ENCODE results near the gene SDK2. TPM values are rescaled to one million over a fixed set of nuclear protein-coding genes. Genes with fewer than 3 reads are reported as not detected.

SDK2 gene
- total and polyA plus RNA-seq, 9 donors = 0.40 to 5.4 (median 0.96) TPM

DNA sequence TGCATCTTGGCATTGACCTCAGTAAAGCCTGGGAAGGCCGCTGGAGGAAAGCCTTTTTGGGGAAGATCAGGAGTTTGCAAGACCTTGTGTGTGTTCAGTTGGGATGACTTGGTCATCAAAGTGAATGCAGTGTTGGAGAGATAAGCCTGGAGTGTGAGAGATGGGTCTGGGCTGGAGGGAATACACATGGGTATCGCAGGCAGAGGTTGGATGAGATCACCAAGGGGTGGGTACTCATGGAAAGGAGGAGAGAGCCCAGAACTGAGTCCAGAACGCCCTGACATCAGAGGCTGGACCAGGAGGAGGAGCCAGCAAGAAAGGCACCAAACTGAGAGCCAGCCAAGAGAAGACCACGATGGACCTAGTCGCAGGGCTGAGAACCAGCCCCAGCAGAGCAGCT is 35.2 kb downstream of the SDK2 start:
- no peak for TF ChIP-seq POLR2A (IDR thresholded peaks at IDR 0.05)
- TF ChIP-seq EP300 (IDR thresholded peaks at IDR 0.05) = no peak
- TF ChIP-seq, protein P1, sequence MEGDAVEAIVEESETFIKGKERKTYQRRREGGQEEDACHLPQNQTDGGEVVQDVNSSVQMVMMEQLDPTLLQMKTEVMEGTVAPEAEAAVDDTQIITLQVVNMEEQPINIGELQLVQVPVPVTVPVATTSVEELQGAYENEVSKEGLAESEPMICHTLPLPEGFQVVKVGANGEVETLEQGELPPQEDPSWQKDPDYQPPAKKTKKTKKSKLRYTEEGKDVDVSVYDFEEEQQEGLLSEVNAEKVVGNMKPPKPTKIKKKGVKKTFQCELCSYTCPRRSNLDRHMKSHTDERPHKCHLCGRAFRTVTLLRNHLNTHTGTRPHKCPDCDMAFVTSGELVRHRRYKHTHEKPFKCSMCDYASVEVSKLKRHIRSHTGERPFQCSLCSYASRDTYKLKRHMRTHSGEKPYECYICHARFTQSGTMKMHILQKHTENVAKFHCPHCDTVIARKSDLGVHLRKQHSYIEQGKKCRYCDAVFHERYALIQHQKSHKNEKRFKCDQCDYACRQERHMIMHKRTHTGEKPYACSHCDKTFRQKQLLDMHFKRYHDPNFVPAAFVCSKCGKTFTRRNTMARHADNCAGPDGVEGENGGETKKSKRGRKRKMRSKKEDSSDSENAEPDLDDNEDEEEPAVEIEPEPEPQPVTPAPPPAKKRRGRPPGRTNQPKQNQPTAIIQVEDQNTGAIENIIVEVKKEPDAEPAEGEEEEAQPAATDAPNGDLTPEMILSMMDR (IDR thresholded peaks at IDR 0.05) = no peak
- H3K9me3 ChIP-seq = no peaks in the 10 kb centered on the region
- no peak for DNase-seq
- H3K27ac ChIP-seq = no peak overlapping the region
- H3K4me1 ChIP-seq (ENCODE audit: insufficient read depth) = no peaks in the 10 kb centered on the region
- no peaks in the 10 kb centered on the region for H3K27me3 ChIP-seq
- 90 to 94% (median 93%) methylated on average over 5 of the region's 5 CpGs for WGBS, 3 donors
- intact Hi-C loops (cut with DNase I) = no loop called here
- H3K36me3 ChIP-seq = no peaks in the 10 kb centered on the region
- no peak overlapping the region for H3K4me3 ChIP-seq

- Histone ChIP-seq H3K4me1 (ENCODE audit: insufficient read depth) (no peaks in the 10 kb centered on the region), H3K4me3 (no peak overlapping the region), H3K27ac (no peak overlapping the region), H3K27me3 (no peaks in the 10 kb centered on the region), H3K9me3 (no peaks in the 10 kb centered on the region), H3K36me3 (no peaks in the 10 kb centered on the region)
- no peak for DNase-seq
- TF ChIP-seq POLR2A (IDR thresholded peaks at IDR 0.05) (no peak), EP300 (IDR thresholded peaks at IDR 0.05) (no peak)
- TF ChIP-seq, protein P1 (IDR thresholded peaks at IDR 0.05) = no peak
- 90 to 94% (median 91%) methylated on average over 8 of the region's 8 CpGs for WGBS, 3 donors
- intact Hi-C loops (cut with DNase I) = no loop called here
Observed at GRCh38 chr17:73605444-73605843, 38.8 kb downstream of the SDK2 start.

DNA sequence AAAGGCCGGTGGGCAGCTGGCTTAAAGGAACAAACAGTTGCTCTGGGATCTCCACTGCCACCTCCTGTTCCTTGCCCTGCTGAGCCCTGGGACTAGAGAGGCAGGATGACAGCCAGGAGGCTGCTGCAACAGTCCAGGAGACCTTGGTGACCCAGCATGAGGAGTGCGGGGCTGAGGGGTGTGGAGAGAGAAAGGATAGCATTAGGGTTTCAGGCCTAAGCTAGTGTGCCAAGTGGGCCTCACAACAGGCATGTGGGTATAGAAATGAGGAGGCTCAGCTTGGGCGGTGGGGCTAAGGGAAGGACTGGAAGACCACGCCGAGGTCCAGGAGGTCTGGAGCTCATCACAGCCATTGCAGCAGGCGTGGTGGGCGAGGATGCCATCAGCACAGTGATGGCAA is 39.8 kb downstream of the SDK2 start:
- no peak for TF ChIP-seq POLR2A (IDR thresholded peaks at IDR 0.05)
- no peak for TF ChIP-seq EP300 (IDR thresholded peaks at IDR 0.05)
- TF ChIP-seq, protein P1 (IDR thresholded peaks at IDR 0.05) = no peak
- WGBS, 3 donors = 94 to 95% (median 95%) methylated on average over 7 of the region's 7 CpGs
- Histone ChIP-seq H3K4me1 (ENCODE audit: insufficient read depth) (no peaks in the 10 kb centered on the region), H3K4me3 (no peak overlapping the region), H3K27me3 (no peaks in the 10 kb centered on the region), H3K9me3 (no peaks in the 10 kb centered on the region), H3K27ac (no peak overlapping the region), H3K36me3 (no peaks in the 10 kb centered on the region)
- intact Hi-C loops (cut with DNase I) = loop anchor here in 1 of 4 donors (5.0 kb wide), 1 partner anchor 52 kb away; no protein-coding TSS in a partner anchor
- no peak for DNase-seq

DNA sequence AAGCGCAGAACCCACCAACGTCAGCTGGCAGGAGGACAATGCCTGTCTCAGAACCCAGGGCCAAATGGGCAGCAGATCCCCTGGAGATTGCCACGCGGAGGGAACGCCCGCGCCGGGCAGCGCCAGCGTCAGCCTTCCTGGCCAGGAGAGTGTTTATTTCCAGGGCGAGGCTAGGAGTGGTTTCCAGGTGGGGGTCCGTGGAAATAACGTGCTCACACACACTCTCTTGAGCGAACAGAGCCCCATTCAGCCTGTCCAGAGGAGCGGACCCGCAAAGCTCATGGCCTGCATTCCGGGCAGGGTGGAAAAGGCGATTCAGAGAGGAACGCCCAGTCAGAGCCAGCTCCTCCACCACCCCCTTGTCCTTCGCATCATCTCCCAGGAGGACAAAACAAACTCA is 40.3 kb downstream of the SDK2 start:
- Histone ChIP-seq H3K27ac (no peak overlapping the region), H3K9me3 (no peaks in the 10 kb centered on the region), H3K27me3 (no peaks in the 10 kb centered on the region), H3K4me1 (ENCODE audit: insufficient read depth) (no peaks in the 10 kb centered on the region), H3K4me3 (no peak overlapping the region), H3K36me3 (no peaks in the 10 kb centered on the region)
- no peak for DNase-seq
- no peak for TF ChIP-seq POLR2A (IDR thresholded peaks at IDR 0.05)
- WGBS, 3 donors = 97% methylated on average over 20 of the region's 20 CpGs
- intact Hi-C loops (cut with DNase I) = loop anchor here in 1 of 4 donors (5.0 kb wide), 1 partner anchor 52 kb away; no protein-coding TSS in a partner anchor

GRCh38 chr17:73600103-73600871 is 44.0 kb downstream of the SDK2 start:
- H3K27ac ChIP-seq = no peak overlapping the region
- H3K4me1 ChIP-seq (ENCODE audit: insufficient read depth) = peaks cover 5% of the 10 kb centered on the region
- H3K27me3 ChIP-seq = no peaks in the 10 kb centered on the region
- TF ChIP-seq POLR2A (IDR thresholded peaks at IDR 0.05) = no peak
- TF ChIP-seq, protein P1 (IDR thresholded peaks at IDR 0.05) = no peak
- no peak for TF ChIP-seq EP300 (IDR thresholded peaks at IDR 0.05)
- H3K4me3 ChIP-seq = no peak overlapping the region
- no peak for DNase-seq
- H3K9me3 ChIP-seq = no peaks in the 10 kb centered on the region
- intact Hi-C loops (cut with DNase I) = loop anchor here in 1 of 4 donors (5.0 kb wide), 1 partner anchor 48 kb away; no protein-coding TSS in a partner anchor
- no peaks in the 10 kb centered on the region for H3K36me3 ChIP-seq
- 23 to 26% (median 23%) methylated on average over 16 of the region's 16 CpGs for WGBS, 3 donors

Data from ovary (tissue), 9 donors.